Measurements from ENCODE around the gene GNAZ.

GRCh38 chr22:23075050-23075449 lies 4.7 kb downstream of the GNAZ start:
- TF ChIP-seq POLR2A (IDR thresholded peaks at IDR 0.05) (no peak), CTCF (IDR thresholded peaks at IDR 0.05) (no peak), POLR2AphosphoS5 (IDR thresholded peaks at IDR 0.05) (no peak)

Data from gastroesophageal sphincter (tissue), 3 donors.